Myocyte (in vitro differentiated cells): ENCODE results near the gene SH3BP5. TPM values are rescaled to one million over a fixed set of nuclear protein-coding genes. Genes with fewer than 3 reads are reported as not detected.

Experiments
- DNase-seq: peaks from one replicate; pipeline ENCODE4 v3.0.0-alpha.2; 2012; ENCODE audit warnings: low read depth
- total RNA-seq: library from RNA; depleted of rRNA; stranded (reverse); fragments of >200 nt; gene quantifications from 2 replicates; pipeline ENCODE4 v1.2.3, GENCODE V29; 2014

The SH3BP5 gene
- total RNA-seq, 1 donor from 2014 or later, result 12.2 TPM

DNA sequence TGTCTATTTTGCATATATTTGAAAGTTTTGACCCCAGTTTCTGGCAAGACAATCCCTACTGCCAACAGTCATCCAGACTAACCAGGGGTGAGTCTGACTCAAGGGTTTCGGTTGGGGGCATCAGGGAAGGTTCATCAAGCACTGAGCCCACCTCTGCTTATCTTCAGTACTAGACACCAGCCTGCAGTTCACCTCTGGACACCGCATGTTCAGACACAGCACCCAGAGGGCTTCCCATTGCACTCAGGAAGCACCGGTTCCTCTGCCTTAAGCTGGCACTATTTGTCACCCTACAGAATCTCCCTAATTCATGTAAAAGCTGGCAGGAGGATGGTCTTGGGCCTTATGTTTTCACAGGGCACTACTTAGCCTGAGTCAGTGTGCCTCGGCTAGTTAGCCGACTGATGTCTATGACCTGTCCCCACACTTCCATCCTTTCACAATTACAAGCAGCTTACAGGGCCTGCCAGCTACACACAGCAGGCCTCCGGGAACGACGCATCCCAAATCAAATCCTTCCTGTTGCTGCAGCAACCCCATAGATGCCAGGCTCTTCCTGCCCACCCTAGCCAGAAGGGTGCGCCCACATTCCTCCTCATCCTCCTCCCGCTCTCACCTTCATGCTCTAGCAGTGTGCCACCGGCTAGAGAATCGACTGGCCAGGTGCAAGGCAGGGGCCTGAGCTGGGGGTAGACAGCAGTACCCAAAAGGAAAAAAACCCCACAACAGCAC lies 52.5 kb downstream of the SH3BP5 start:
- DNase-seq, result no peak

- DNase-seq, result no peak
Observed at GRCh38 chr3:15279205-15279604, 53.2 kb downstream of the SH3BP5 start.

DNA sequence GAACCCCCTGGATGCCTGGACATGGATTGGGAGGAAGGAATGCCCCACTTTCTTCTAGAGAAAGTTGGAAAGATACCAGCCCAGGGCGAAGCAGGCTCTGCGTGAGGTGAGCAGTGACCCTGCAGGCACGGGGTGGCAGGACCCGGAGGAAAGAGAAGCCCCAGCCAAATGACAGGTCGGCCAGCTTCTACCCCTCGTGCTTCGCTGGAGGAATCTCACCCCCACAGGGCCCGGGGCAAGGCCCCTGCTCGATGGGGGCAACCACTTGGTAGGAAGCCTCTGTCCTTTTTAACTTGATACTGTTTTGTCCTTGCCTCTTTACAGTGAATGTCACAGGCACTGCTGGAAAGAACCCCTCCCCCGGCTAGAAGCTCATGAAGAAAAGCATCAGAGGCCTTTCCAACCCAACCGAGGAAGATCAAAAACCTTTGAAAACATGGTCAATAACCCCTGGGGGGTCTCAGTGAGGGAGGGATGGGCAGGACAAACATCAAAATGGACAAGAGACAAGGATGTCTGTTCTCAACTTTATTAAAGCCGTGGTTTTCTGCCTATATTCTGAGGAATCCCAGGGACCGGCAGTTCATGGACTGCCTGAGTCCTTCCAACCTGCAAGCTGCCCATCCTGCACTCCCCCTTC lies 54.4 kb downstream of the SH3BP5 start:
- no peak for DNase-seq

GRCh38 chr3:15276028-15276724 lies 56.2 kb downstream of the SH3BP5 start:
- DNase-seq, result peak; percentile 84

- no peak for DNase-seq
Observed at GRCh38 chr3:15273227-15273626, 59.2 kb downstream of the SH3BP5 start.

DNA sequence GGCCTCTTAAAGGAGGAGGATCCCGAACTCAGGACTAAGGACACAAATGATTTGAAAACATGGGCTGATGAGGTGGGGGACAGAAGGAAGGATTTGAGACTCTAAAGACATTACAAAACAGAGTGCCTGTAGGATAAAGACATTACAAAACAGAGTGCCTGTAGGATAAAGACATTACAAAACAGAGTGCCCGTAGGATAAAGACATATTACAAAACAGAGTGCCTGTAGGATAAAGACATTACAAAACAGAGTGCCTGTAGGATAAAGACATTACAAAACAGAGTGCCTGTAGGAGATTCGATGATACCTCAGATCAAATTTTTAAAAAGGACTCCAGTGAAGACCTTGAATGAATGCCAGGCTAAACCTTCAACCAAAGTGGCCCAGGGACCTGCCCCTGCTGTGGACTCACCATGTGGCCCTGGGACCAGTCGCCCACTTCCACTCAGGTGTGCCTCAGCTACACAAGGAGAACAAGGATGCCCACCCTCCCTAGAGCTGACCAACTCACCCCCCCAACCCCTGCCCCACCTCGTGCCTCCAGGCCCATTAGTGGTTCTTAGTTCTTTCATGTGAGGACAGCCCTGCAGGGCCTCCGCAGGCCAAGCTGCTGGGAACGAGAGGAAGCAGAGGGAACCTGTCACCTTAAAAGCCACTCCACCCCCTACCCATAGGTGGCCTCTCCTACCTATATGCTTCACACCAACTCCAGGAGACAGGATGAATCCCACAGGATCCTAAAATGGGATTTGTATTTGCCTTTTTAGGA lies 59.8 kb downstream of the SH3BP5 start:
- DNase-seq, result no peak

- no peak for DNase-seq
Observed at GRCh38 chr3:15271785-15272381, 60.5 kb downstream of the SH3BP5 start.

- DNase-seq, result no peak
Observed at GRCh38 chr3:15271030-15271429, 61.4 kb downstream of the SH3BP5 start.

GRCh38 chr3:15269091-15269989 lies 63.0 kb downstream of the SH3BP5 start:
- DNase-seq, result peak; percentile 94

DNA sequence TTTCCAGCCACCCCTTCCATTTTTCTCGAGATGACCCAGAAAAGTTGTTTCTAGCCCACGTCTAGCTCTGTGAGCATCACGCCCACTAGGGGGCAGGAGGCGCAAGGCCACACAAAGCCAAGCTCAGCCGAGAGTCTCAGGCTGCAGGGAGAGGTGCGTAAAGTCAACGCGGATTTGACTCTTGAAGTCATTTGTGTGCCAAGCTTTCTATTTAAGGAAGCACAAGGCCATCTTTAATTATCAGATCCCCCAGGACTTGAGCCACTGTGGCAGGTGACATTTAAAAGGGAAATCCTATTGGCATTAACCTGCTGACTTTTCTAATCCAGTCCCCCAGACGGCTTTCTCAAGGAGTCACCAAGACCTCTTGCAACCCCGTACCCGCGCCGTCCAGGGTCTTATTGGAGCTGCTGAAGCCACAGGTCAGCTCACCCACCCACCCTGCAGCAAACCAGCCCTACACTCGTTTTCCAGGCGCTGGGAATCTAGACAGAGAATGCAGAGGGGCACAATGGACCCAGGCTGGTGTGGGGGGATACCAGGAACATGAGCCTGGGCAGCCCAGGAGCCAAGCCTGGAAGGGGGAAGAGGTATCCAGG lies 64.3 kb downstream of the SH3BP5 start:
- peak; percentile 91 for DNase-seq

GRCh38 chr3:15267502-15267901 lies 64.9 kb downstream of the SH3BP5 start:
- no peak for DNase-seq

DNA sequence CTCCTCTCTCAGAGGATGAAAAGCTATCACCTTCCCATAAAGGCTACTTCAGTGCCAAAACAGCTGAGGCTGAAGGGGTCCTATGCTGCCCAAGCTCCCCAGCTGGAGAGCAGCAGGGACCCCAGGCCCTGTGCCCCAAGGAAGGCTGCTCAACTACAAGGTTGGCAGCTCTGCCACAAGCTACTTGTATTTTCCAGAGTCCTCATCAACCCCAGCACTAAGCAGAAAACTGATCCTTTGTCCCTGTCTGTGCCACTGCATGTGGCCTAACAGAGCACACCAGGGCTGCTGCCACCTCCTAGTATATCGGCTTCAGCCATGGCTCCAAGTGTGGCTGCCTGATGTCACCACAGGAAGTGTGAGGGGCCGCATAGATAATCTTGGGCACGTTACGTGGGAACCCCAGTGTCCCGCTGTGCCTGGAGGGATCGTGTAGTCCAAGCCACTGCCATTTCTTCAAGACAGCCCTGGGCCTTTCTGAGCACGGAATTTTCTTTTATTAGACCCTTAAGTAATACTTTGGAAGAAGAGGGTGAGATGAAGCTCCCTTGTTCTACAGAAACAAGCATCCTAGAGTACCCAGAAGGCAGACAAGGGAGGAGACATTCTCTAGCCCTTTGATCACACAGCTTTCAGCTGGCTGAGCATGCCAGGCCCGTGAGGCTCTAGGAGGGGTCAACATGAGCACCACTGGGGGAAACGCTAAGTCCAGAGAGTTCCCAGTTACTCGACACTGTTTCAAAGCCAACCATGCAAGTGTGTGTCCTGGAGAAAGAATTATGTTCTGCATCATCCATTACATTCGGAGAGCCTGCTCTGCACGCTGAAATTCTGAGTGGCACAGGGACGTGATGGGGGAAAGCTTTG lies 65.6 kb downstream of the SH3BP5 start:
- DNase-seq, result no peak

GRCh38 chr3:15265655-15266509 lies 66.5 kb downstream of the SH3BP5 start:
- no peak for DNase-seq

GRCh38 chr3:15264486-15264885 lies 67.9 kb downstream of the SH3BP5 start:
- DNase-seq, result no peak

DNA sequence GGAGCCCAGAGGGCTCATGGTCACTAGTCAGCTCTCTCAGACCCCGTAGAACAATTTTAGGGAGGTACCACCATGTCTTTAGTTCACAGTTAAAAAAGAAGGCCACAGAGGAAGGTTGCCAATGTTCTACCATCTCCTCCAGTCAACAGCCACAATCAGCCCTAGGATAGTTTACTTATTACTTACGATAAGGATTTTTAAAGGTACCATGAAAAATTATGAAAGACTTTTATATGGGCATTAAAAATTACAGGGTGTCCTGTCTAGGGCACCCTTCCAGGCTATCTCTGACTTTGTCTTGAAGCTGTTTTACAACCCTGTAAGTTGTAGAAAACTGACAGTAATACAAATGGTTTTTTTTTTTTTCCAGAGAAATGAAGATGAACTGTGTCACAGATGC lies 68.5 kb downstream of the SH3BP5 start:
- no peak for DNase-seq

DNA sequence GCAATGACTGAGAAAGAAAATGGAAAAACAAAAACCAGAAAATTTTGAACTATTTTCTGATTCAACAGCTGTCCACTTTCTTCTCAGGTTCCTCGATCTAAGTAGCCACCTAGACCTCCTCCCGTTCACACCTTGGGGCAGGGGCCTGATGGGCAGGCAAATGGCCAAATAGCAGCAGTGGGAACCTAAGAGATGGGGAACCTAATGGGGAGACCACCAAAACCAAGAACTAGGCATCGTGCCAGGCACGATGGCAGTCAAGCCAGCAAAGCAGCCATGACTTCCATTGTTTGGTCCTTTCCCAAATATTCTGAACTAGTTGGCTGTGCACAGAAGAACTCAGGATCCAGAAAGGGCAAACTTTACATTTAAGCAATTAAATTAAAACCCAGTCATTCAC lies 69.3 kb downstream of the SH3BP5 start:
- no peak for DNase-seq

DNA sequence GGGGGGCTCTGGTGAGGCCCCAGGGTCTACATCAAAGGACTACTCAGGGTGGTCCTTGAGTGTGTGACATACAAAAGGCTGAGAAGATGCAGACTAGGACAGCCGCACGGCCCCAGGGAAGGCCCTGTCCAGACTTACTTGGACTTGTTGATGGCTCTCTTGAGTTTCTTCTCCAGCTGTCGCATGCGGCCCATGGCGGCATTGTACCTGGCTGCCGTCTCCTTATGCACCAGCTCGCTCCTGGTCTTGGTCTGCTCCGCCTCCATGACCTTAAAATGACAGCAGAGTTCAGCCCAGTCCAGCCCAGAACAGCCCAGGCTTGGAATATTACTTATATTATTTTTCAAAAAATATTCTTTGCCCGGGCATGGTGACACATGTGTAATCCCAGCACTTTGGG lies 70.4 kb downstream of the SH3BP5 start:
- DNase-seq, result no peak

DNA sequence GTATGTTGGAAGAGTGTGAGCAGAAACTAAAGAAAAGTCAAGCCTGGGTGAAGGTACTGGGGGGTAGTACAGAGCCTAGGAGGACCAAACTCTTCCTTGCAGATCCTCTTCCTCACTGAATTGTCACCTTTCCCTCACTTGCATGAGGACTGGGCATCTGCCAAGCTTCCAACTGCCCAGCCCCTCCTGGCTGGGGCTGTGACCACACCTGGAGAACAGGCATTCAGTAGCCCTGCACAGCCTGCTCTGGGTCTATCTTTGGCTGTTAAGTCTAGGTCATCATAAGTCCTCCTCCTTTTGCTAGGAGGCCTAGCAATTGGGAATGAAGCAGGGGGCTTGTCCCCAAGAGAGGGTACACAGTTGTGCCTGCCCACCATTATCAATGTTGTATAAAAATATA lies 71.1 kb downstream of the SH3BP5 start:
- no peak for DNase-seq
